DMS114 treated with DMSO at 0.1 percent for 48 hours (cell line): ENCODE measurements around the gene CHERP.

Experiments
- DNase-seq: peaks from one replicate; lab custom pipeline; 2025; ENCODE audit not compliant: unreplicated experiment; lab: John Stamatoyannopoulos, UW

Gene CHERP

GRCh38 chr19:16542045-16542909 lies at the start of gene CHERP:
Gene CHERP, minus strand, starts transcription at chr19:16542437. Its CDS starts 59 bp downstream, at chr19:16542378.
- DNase-seq: peak; percentile 92

- no peak for DNase-seq
Measured at GRCh38 chr19:16590876-16591802, 48.9 kb upstream of the CHERP start.

- no peak for DNase-seq
Measured at GRCh38 chr19:16589917-16590316, 47.7 kb upstream of the CHERP start.

GRCh38 chr19:16588824-16589577 lies 46.8 kb upstream of the CHERP start:
- DNase-seq: no peak

GRCh38 chr19:16587833-16588823 lies 45.9 kb upstream of the CHERP start:
- DNase-seq: no peak

GRCh38 chr19:16586991-16587832 lies 45.0 kb upstream of the CHERP start:
- no peak for DNase-seq

- no peak for DNase-seq
Measured at GRCh38 chr19:16586477-16586871, 44.2 kb upstream of the CHERP start.

GRCh38 chr19:16585808-16586476 lies 43.7 kb upstream of the CHERP start:
- no peak for DNase-seq

GRCh38 chr19:16585094-16585801 lies 43.0 kb upstream of the CHERP start:
- DNase-seq: no peak

GRCh38 chr19:16584248-16585093 lies 42.2 kb upstream of the CHERP start:
- DNase-seq: no peak

GRCh38 chr19:16582486-16583261 lies 40.4 kb upstream of the CHERP start:
- DNase-seq: no peak

- no peak for DNase-seq
Measured at GRCh38 chr19:16581971-16582343, 39.7 kb upstream of the CHERP start.

- no peak for DNase-seq
Measured at GRCh38 chr19:16581145-16581970, 39.1 kb upstream of the CHERP start.

- no peak for DNase-seq
Measured at GRCh38 chr19:16579381-16579780, 37.1 kb upstream of the CHERP start.

- DNase-seq: no peak
Measured at GRCh38 chr19:16577531-16577985, 35.3 kb upstream of the CHERP start.
